Activated T-cell treated with anti-CD3 and anti-CD28 coated beads for 24 hours (primary cell): Measurements from ENCODE around the gene GLT1D1.

ENCODE experiments used
- DNase-seq: peaks from one replicate; pipeline ENCODE4 v3.0.0-alpha.2; 2020; ENCODE audit warnings: low read depth

Gene GLT1D1

GRCh38 chr12:129002427-129002826, 149.1 kb downstream of the GLT1D1 start:
- no peak for DNase-seq

DNA sequence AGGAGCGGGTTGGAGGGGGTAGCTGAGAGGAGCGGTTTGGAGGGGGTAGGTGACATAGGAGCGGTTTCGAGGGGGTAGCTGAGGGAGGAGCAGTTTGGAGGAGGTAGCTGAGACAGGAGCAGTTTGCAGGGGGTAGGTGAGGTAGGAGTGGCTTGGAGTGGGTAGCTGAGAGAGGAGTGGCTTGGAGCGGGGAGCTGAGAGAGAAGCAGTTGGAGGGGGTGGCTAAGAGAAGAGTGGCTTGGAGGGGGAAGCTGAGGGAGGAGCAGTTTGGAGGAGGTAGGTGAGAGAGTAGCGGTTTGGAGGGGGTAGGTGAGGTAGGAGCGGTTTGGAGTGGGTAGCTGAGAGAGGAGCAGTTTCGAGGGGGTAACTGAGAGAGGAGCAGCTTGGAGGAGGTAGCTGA, 152.1 kb downstream of the GLT1D1 start:
- no peak for DNase-seq

GRCh38 chr12:129005829-129006228, 152.6 kb downstream of the GLT1D1 start:
- no peak for DNase-seq

DNA sequence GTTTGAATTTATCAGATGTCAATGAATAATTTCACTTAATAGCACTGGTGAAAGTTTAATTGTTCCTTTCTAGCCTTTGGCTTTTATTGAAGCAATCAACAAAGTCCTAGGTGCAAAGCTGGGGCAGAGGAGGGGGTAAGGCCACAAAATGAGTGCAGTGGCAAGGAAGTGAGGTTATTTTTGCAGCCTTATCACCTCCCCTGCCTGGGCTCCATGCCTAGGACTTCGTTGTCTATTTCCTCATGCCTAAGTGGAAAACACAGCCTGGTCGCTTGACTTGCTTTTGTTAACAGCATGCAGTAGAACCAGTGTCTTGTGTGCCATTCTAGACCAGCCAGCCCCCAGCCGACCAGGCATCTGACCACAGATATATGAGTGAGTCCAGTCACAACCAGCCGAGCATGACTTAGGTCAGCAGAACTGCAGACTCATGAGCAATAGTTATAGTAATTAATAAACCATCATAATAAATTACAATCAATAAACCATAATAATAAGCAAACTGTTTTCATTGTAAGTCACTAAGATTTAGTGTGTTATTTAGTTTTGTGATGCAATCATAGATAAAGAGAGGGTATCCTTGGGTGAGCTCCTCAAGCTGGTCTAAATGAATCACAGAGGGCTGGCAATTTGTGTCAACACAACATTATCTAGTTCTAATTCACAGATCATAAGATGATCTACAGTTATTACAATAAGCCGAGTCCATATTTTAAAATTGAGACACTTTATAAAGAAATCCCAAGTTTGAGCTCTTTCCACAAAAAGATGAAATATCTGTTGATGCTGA, 156.8 kb downstream of the GLT1D1 start:
- no peak for DNase-seq

DNA sequence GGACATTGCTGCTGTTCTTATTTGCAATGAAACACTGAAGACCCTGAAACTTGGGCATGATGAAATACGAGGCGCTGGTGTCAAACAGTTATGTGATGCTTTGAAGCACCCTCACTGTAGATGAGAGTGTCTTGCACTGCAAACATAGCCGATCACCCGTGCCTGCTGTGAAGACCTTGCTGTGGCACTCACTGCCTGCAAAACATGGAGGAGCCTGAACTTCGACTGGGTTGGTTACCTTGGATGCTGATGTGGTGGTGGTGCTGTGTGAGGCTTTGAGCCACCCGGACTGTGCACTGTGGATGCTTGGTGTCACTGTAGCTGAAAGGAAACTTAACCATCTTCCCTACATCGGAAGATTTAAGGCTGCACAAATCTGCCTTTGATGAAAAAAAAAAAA, 162.9 kb downstream of the GLT1D1 start:
- no peak for DNase-seq

DNA sequence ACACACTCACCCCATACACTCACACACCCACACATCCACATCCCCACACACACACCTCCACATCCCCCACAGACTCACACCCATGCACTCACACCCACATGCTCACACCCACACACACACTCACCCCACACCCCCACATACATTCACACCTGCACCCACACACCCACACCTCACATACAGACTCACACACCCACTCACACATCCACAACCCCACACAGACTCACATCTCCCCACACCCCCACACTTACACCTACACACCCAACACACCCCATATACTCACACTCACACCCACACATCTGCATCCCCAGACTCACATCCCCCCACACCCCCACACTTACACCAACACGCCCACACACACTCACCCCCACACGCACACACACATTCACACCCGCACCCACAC, 171.8 kb downstream of the GLT1D1 start:
- DNase-seq, result no peak

- no peak for DNase-seq
Observed at GRCh38 chr12:129028844-129029243, 175.6 kb downstream of the GLT1D1 start.
